G401 (cell line): ENCODE measurements around the gene AFTPH. TPM values are rescaled to one million over a fixed set of nuclear protein-coding genes. Genes with fewer than 3 reads are reported as not detected.

ENCODE experiments used
- DNase-seq: peaks from one replicate; pipeline ENCODE4 v3.0.0-alpha.2; 2015; ENCODE audit warnings: low spot score
- in situ Hi-C: cut with HindIII; loops from 2 replicates; pipeline ENCODE4 v1.10.0; 2016; ENCODE audit warnings: low sequenced_read_pairs, mixed read lengths
- total RNA-seq: library from RNA; depleted of rRNA; stranded (reverse); fragments of >200 nt; shearing (Covaris generic); gene quantifications from 2 replicates; pipeline ENCODE4 v1.2.3, GENCODE V29; 2014

The AFTPH gene
- total RNA-seq, 1 experiment from 2014 or later = 15.8 TPM

DNA sequence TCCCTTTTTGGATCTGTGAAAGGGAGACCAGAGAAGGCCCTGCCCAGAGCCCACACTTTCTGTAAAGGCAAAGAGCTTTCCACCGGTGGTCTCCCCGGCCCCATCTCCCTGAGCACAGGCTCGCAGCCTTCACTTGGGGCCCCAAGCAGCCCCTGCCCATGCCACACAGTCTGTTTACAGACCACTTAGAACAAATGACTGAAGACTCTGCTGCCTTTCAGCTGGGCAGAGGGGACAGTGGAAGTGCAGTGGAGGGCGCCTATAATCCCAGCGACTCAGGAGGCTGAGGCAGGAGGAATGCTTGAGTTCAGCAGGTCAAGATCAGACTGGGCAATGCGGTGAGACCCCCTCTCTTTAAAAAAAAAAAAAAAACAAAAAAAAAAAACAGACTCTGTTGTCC, 100.7 kb downstream of the AFTPH start:
- DNase-seq = no peak
- in situ Hi-C loops = no loop called here

DNA sequence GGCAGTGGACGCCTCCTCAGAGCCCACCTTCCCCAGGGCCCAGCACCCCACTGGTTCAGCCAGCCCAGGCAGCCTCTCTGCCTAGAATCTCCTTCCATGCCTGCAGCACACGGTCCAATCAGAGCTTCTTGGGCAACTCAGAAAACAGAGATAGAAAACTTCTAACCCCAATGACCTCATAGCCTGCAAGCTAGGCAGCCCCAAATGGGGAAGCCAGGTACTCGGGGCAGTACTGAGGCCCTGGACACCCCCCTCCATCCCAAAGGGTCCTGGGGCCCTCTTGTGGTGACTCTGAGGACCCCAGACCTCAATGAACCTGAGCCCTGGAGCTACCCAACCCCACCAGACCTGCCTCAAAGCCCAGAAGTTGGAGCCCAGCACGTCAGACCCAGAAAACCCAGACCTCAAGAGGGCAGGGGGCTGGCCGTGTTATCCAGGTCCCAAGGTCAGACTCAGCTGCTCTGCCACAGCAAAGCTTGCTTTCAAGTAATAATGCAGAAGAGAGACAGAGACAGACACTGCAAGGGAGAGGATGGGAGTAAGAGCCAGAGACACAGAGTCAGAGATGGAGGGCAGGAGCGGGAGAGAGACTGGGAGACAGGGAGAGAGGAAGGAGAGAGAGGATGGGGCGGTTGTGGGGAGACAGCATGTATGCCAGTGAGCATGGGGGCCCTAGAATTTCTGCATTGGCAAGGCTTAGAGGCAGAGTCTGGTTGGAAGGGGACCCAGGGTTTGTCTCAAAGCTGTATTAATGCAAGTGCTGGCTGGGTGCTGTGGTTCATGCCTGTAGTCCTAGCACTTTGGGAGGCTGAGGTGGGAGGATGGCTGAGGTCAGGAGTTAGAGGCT, 101.4 kb downstream of the AFTPH start:
- no peak for DNase-seq
- in situ Hi-C loops = no loop called here

DNA sequence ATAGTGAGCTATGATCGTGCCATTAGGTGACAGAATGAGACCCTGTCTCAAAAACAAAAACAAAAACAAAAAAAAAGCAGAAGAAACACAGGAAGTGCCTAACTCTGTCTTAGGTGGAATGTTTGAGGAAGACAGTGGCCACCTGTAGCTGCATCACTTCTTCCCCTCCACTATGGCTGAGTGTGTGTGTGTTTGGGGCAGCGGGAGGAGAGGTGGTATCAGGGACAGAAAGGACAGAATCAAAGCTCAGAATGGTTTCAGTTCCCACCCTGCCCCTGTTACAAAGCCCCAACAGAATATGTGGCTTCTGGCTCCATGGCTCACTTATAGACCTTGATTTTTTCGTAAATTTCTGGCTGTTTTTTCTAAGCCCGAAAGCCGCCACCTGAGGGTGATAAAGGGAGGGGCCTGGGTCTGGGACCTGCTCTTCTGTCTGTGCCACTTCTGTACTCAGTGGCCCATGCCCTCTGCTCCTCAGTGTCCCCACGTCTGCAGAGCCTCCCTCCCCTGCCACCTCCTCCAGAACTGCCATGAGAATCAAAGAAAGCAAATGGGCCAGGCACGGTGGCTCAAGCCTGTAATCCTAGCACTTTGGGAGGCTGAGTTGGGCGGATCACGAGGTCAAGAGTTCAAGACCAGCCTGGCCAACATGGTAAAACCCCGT, 102.2 kb downstream of the AFTPH start:
- in situ Hi-C loops = no loop called here

DNA sequence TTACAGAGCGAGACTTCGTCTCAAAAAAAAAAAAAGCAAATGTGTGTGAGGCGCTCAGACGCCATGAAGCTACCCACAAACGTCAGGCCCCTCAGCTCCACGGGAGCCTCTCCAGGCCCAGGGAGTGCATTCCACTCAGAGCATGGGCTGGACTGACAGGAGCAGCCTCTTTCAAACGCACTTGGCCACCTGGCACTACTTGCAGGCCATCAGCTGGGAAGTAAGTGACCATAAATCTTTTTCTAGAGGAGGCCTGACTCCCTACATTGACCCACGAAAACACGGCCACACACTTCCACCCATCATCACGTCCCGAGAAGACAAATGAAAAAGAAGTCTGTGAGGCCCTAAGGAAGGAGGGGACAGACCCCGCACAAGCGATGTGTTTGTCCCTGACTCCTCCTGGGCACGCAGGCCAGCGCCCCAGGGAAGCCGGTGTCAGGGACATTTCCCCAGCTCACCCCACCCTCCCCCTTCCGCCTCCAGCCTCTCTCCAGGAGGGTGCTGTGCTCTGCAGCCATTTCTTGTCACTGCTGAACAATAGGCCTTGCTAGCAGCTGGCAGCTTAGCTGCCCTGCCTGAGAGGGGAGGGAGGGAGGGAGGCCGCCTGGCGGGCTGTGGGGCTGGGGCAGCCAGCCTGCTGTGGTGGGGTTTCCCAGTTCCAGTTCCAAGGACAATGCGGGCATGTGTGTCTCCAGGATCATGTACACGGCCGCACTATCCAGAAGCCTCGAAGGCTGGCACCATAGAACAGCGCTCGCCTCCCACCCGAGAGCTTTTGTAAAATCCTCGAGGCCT, 103.0 kb downstream of the AFTPH start:
- no peak for DNase-seq
- in situ Hi-C loops = no loop called here

More for the DNA sequence above, 102.2 kb downstream of the AFTPH start:
- no peak for DNase-seq

DNA sequence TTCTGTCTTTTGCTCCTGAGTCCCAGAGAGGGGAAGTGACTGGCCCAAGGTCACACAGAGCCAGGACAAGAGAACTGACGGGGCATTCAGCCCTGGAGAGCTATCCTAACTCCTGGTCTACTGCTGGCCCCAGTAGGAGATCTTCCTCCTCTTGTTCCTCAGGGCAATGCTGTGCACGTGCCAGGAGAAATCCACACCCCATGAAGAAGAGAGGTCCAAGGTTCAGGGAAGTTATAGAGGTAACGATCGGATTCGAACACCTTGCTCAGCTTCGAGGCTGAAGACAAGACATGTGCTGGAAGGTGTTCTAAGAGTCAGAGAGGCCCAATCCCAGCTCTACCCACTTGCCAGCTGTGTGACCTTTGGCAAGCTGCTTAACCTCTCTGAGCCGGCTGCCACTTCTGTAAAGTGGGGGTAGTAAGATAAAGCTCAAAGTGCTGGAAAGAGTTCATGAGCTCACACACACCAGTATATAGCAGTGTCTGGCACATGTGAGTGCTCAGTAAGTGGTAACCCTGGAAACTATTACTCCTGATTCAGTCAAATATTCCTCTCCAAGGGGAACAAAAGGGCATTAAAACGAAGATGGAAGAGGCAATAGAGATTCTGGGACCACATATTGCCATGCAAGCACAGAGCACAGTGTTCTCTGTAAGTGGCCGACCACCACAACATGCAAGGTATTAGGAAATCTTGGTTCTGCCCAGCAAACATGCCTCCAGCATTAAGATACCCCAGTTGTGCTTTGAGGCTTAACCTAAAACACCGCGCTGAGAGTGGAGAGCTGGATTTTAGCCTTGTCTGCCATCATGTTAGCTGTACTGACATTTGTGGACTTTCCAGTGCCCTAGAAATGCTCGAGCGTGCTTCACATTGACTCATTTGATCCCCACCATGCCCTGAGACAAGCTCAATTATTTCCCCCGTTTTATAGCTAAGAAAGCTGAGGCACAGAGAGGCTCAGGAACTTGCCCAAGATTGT, 104.0 kb downstream of the AFTPH start:
- in situ Hi-C loops = no loop called here
- DNase-seq = no peak

DNA sequence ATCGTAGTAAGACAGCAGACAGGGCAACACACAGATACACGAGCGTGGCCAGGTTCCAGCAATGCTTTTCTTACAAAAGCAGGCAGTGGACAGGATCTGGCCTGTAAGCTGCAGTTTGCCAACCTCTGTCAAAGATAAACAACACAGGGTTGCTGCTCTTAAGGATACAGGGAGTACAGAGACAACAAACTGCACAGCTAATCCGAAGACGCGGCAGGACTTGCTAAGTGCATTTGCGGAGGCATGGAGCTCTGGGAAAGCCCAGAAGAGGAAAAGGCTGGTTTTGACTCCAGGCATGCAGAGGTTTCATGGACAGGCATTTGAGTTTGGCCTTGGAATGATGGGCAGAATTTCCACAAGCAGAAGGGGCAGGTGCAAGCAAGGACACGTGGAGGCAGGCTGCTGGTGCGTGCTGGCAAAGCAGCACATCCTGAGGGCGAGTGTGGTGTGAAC, 105.2 kb downstream of the AFTPH start:
- in situ Hi-C loops = no loop called here
- DNase-seq = no peak

DNA sequence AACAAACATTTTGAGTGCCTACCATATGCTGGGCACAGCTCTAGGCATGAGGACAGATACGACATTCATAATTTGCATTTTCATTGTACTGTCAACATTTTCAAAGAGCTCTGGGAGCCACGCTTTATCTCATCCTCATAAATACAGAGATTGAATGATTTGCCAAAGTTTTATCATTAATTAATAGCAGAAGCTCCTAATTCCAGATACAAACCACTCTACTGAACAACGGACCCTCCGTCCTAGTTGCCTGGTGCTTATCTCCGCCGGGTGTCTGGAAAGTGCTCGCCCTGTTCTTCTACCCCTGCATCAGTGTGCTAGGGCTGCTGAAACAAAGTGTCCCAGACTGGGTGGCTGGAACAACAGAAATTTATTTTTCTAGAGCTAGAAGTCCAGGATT, 105.7 kb downstream of the AFTPH start:
- in situ Hi-C loops = no loop called here
- no peak for DNase-seq

DNA sequence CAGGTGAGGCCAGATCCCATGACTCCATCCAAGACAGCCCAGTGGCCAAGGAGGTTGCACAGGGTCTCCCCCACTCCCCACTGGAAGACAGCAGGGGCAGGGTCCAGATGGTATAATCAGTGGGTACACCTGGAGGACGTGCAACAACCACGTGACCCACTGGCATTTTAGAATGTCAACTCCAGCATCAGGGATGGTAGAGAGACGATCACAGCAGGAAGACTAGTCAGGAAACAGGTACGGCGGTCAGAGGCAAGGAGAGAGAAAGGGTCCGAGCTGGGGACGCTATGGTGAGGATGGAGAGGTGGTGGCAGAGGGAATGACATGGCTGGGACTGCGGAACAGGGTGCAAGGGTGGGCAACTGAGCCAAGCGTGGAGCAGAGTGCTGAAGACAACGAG, 106.6 kb downstream of the AFTPH start:
- in situ Hi-C loops = no loop called here
- DNase-seq = no peak

DNA sequence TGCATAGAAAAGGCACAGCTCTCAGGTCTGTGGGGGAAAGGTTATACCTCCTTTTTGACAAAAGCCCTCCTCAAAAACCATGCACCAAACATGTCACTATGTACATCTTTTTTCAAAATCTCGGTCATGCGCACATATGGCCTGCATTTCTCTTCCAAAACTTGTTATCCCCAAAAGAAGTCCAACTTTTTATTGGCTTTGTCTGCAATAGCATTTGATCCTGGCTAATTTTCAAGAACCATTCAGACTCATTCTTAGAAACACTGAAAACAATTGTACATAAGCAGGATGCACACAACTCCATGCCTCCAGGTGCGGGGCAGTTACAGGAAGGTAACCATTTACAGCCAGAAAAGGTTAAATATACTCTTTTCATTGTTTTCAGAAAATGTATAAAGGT, 107.6 kb downstream of the AFTPH start:
- in situ Hi-C loops = no loop called here
- no peak for DNase-seq

DNA sequence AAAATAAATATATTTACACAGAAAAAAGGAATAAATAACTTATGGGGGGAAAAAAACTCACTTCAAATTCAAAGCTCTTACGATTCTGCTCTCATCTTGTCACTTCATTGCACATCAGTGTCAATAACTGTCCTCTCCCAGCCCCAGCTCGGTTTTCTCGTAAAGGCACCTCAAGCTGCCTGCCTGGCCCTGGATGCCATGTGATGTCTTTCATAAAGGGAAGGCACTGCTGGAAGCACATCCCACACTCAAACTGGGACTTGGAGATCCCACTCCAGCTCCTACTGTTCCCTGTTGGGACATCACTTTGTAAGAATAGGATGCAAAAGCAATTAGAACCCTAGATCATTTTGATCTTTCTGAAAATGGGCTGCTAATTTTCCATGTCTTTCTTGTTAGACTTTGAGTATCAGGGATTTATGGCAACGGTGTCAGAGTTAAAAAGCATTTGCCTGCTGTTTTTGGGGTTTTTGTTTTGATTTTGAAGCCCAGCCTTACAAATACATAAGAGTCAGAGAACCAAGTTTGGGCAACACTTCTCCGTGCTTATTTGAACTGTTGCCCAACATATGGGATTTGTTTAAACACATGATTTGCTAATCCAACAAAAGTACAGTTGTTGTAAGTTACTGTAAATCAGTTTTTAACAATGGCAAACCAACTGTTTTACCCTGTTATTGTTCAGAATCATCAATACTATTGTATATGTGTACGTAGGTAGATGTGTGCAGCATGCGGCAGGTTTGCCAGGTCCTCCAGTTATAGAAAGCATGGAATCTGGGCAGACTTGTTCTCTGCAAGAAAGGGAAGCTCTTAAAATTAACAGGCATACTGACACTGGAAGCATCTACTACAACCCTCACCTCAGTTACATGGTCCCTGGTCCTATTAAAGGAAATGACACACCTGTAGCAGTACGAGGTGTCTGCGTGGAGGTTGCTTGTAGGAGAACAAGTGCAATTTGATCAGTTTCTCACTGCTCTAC, 109.0 kb downstream of the AFTPH start:
- in situ Hi-C loops = no loop called here
- DNase-seq = no peak

DNA sequence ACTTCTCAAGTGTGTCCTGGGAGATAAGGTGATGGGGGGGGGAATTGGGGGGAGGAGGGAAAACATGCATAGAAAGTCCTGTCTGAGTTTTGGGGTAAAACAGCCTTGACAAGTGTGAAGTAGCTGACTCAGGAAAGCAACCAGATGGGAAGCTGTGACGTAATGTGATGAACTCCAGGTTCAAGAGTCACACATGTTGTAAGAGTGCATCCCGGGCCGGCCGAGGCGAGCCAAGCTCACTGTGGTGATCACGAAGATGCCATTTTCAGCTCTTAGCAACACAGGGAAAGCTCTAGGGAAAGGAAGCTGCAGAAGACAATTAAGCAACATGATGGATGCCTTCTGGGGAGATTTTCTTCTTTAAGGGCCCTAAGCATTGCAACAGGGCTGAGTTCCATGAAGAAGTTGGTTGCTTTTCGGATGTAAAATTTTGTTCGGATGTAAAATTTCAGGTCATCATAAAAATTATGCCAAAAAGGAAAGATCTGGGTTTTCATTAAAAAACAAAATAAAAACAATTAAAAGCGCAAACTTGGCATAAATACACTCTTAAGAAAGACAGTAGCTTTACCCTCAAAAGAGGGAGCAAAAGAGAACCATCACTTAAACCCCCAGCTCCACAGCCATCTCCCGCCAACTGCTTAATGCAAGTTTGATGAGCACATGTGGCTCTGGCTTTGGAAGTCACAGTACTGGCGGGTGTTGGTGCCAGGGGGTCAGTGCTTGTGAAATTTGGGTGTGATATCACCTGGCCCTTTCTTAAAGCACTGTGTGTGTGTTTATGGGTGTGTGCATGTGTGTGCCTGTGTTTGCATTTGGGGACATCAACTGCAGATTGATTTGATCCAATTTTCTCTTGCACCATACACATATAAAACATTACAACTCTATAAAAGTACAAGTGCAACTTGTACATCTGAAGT, 110.5 kb downstream of the AFTPH start:
- in situ Hi-C loops = no loop called here
- DNase-seq = no peak

DNA sequence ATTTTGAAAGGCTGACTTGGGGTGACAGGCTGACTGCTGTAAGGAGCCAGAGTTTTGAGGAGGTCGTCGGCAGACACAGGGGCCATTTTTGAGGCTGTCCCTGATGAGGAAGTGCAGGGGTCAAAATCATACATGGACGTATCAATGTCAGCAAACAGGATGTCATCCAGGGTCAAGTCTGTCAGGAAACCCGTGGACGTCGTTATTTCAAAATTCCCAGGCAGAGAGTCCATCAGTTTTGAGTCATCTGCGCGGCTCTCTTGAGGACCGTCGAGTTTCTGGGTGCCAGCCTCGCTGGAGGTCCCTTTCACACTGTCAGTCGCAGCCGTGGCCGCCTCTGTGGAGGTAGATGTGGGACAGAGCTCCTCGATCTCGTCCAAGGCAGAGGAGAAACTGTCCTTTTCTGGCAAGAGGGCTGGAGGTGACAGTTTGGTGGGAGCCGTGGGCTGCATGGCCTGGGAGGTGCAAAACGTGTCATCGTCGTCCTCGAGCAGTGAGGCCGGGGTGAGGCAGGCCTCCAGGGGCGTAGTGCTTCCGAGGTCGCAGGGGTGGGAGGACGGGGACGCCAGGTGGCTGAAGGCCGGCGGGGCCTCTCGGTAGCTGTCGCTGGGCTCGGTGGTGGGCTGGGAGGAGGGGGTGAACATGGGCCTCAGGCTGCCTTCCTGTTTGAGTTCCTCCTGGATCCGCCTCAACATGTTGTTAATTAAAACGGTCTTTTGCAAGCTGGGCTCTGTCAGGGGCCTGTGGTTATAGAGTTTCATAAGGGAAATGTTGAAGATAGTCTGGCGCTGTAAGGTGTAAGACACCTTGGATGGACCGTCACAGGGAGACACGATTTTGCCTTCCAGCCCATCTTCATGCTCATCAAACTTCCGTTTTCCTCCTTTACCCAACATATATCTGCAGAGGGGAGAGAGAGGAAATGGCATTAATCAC, 112.1 kb downstream of the AFTPH start:
- DNase-seq = no peak
- in situ Hi-C loops = no loop called here

DNA sequence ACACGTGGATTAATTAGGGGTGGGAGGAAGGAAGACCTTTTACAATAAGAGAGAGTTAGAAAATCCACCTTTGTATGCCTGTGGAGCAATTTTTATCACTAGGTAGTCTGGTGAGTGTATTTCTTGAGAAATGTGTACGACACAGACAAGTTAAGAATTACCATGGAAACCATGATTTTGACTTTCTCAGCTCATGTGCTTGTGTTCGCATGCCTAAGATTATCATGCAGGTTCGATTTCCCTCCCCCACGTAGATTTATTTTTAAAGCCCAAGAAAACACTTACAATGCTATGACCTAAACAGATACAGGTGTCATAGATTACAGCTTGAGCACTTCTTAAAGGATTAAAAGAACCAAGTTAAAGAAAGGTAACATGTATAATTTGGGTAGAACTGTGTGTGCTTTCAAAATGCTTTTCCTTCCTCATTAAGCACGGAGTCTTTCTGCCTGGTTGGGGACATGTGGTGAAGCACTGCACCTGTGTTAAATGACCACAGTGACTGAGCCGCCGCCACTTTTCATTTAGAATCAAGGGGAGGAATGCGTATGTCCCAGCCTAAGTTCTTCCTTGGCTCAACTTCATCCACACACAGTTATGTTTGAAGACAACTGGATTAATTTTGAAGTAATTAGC, 113.0 kb downstream of the AFTPH start:
- in situ Hi-C loops = no loop called here
- DNase-seq = no peak

DNA sequence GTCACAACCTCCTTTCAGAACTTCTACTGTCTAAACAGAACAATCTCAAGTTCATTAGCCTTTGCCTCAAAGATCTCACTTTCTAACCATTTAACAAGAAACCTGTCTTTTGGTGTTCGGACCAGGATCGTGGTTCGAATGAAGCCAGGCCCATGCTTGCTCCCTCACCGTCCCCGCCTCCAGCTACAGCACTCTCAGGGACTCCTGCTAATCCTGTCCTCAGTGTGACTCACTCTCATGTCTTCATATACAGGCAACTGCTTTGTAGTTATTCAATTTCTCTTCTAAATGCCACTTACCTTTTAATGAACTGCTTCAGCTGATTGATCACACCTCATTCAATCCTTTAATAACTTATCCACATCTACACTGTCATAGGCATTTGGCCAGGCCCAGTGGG, 113.8 kb downstream of the AFTPH start:
- no peak for DNase-seq
- in situ Hi-C loops = no loop called here

DNA sequence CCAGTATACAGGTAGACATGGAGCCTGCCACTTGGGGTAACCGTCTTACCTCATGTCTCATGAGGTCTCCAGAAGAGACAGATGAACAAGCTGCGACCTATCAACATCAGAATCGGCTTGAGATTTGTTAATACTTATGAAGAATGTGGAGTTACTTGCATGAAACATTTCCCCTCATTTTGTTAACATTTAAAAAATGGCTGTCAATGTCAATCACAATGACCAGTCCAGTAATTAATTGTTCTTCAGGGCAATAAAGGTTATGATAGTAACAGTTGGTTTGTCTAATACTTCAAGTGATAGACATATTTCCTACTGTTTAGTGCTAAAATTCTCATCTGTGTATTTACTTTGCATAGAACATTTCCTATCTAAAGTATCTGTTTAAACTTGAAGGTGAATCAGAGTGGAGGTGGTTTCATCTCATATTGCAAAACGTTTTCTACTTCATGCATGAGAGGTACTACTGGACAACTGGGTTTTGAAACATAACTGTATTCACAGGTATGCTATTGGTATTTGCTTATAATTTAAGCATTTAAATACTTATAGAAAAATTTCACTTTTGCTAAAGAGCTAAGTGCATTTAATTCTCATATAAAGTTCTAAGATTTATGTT, 114.5 kb downstream of the AFTPH start:
- DNase-seq = no peak
- in situ Hi-C loops = no loop called here
